ENCODE results near the gene RGS5.

- TF ChIP-seq, protein P1, sequence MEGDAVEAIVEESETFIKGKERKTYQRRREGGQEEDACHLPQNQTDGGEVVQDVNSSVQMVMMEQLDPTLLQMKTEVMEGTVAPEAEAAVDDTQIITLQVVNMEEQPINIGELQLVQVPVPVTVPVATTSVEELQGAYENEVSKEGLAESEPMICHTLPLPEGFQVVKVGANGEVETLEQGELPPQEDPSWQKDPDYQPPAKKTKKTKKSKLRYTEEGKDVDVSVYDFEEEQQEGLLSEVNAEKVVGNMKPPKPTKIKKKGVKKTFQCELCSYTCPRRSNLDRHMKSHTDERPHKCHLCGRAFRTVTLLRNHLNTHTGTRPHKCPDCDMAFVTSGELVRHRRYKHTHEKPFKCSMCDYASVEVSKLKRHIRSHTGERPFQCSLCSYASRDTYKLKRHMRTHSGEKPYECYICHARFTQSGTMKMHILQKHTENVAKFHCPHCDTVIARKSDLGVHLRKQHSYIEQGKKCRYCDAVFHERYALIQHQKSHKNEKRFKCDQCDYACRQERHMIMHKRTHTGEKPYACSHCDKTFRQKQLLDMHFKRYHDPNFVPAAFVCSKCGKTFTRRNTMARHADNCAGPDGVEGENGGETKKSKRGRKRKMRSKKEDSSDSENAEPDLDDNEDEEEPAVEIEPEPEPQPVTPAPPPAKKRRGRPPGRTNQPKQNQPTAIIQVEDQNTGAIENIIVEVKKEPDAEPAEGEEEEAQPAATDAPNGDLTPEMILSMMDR (IDR thresholded peaks at IDR 0.05), result no peak
- TF ChIP-seq POLR2AphosphoS5 (IDR thresholded peaks at IDR 0.05) (no peak), POLR2A (IDR thresholded peaks at IDR 0.05) (no peak), EP300 (IDR thresholded peaks at IDR 0.05) (no peak)
These were observed 845 bp upstream of the RGS5 start for GRCh38 chr1:163203561-163203960.

Measured in sigmoid colon (tissue), 4 donors.